HTERT RPE-1 (cell line): ENCODE data around the gene LGI1.

Experiments used
- in situ Hi-C: fragments of 300-500 bp; cut with MboI; formaldehyde crosslinking; loops from 4 replicates; pipeline ENCODE4 v1.14.3; 2020; ENCODE audit warnings: low sequenced_read_pairs

The LGI1 gene

DNA sequence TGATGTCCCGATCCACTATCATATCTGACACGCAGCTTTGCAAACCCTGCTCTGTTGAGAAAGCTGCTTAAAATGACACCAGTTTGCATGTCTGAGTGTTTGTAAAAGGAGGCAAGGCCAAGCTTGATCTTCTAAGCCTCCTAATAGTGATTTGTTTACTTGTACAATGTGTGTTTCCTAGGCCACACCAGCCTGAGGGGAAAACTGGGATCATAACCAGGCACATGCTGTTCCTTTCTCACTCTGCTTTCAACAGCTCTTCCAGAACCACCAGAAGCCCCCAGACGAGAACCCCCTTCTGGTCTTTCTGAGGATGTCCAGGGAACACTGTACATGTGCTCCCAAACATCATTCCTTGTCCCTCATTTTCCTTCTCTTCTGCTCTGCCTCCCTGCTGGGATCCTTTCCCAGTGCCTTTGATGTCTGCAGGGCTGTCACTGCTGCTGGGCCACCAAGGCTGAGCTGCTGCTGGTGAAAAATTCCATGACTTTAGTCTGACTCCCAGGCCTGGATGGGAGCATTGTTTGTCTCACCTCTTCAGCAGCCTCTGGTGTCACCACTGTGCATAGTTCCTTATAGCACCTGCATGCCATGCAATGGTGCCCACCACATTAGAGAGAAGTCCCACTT, 4.0 kb upstream of the LGI1 start:
- in situ Hi-C loops, result no loop called here

DNA sequence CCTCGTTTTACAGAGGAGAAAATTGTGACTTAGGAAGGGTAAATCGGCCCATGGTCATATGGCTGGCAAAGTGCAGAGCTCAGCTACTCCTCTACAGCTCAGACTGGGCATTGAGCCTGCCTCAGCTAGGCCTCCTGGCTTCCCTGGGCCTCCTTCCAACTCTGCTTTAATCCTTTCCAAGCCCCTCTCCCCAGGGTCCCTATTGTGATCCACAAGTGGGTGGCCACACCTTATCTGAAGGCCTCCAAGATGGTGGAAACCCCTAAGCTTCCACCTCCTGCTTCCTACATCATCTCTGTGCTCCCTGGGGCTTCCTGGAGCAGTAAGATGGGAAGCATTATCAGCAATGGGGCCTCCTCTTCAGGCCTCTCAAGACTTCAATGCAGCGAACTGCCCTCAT, 3.0 kb upstream of the LGI1 start:
- in situ Hi-C loops, result no loop called here

- in situ Hi-C loops, result no loop called here
Observed at GRCh38 chr10:93755443-93756116, 2.2 kb upstream of the LGI1 start.

GRCh38 chr10:93756118-93756517, 1.6 kb upstream of the LGI1 start:
- in situ Hi-C loops, result no loop called here

- in situ Hi-C loops, result no loop called here
Observed at GRCh38 chr10:93757136-93757535, 600 bp upstream of the LGI1 start.

DNA sequence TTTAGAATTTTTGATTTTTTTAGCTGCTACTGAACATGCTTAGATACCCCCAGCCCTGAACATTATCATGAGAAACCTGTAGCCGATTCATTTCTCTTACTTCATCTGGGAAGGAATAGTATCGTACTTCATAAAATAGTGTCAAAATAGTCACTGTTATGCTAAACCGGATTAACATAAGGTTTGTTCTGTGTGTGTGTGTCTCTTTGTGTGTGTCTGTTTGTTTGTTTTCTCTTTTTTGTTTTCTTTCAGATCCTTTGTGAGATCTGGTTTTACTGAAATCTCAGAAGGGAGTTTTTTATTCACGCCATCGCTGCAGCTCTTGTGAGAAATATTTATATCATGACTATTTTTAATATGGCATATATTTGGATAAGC, 761 bp downstream of the LGI1 start:
- in situ Hi-C loops, result no loop called here

DNA sequence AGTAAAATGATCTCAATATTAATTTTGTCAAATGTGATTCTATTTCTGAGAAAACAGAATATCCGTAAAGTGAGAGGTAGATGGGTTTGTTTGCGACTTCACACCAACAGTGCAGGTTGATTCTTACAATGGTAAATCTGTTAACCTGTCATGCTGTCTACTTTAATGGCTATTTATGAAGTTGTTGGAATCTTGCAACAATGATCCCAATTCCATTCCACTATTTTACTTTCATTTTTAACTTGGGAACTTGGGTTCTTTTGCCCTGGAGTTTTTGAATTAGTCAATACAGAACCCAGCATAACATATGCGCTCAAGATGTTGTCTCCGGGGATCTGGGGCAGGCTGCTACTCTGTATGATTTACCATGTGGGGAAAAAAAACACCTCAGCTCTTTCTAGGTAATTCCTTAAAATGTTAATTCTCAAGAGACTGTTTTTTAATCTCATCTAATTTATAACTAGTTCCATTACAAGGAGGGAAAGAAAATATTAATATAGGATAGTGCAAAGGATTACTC, 1.2 kb downstream of the LGI1 start:
- in situ Hi-C loops, result no loop called here

- in situ Hi-C loops, result no loop called here
Observed at GRCh38 chr10:93760490-93760889, 2.8 kb downstream of the LGI1 start.

DNA sequence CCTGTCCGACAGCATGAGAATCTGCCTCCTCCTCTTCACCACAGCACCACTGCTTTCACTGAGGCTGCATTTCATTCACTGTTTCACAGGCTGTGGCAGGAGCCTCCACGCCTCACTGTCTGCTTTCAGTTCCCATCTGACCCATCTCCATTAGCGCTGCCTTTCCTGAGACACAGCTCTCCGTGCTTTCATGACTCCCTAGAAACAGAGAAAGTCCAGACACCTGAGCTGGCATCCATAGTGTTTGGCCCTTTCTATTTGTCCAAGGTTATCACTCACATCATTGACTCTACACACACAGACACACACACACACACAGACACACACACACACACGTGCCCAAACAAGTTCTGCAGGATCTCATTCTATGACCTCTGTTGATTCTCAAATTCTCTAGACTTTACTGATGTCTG, 5.2 kb downstream of the LGI1 start:
- in situ Hi-C loops, result no loop called here

- in situ Hi-C loops, result no loop called here
Observed at GRCh38 chr10:93766918-93767317, 9.2 kb downstream of the LGI1 start.

DNA sequence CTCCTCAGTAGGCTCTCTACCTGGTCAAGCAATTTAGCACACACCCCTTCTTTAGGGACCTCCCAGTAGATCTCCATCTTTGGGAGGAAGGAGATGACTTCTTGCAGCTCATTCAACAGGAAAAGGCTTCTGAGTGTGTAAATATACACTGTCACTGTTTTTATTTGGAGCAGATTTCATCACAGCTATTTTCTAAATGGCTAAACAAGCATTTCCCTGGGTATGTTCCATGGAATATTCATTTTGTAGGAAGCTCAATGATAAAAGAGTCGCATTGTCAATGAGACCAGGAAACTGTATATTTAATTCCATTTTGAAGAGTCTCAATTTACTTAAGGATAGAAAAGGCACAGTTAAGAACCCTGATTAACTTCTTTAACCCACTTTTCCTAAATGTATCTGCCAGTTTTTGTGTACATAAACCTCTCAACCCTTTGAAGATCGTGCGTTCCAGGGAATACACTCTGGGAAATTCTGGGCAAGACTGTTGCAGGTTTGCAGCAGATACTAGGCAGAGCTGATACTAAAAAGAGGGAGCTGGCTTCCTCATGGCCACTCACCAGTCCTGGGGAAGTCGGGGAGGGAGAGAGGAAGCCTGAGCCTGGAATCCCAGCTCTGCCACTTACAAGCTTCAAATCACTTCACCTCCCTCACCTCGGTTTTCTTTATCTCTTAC, 10.1 kb downstream of the LGI1 start:
- in situ Hi-C loops, result no loop called here

DNA sequence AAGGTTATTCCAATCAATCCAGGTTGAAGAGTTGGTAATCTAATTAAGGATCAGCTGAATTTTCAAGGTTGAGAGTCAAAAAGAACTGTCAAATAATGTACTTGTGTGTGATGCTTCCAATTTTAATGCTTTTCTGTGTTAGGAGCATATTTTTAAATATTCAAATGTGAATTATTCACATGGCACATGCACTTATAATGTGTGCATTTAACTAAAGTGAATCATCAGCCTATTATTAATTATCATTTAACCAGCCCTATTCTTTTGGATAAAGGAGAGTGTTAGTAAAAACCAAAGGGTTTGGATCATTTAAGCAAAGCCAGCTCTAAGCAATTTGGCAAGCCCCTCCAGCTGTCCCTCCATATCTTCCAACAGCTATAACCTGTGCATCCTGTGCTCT, 11.2 kb downstream of the LGI1 start:
- in situ Hi-C loops, result no loop called here

DNA sequence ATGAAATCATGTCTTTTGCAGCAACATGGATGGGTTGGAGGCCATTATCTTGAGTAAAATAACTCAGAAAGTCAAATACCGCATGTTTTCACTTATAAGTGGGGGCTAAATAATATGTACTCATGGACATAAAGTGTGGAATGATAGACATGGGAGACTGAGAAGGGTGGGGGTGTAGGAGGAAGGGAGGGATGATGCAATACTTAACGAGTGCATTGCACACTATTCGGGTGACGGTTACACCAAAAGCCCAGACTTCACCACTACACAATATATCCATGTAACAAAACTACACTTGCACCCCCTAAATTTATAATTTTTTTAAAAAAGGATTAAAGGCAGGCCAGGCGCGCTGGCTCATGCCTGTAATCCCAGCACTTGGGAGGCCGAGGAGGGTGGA, 13.6 kb downstream of the LGI1 start:
- in situ Hi-C loops, result no loop called here

DNA sequence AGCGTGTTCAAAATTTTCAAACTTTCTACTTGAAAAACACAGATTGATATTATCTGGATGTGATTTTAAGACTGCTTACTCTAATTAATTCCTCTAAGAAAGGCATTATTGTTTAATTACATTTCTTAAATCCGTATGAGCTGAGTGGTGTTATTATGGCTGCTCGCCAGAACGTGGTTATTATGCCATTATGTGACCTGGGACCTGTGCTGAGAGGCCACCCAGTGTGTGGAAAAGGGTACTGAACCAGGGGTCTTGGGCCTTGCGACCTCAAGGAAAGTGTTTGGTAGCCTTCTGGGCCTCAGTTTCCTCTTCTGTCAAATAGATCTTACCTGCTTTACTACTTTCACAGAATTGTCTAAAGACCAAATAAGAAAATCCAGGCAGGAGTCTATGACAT, 15.4 kb downstream of the LGI1 start:
- in situ Hi-C loops, result no loop called here

DNA sequence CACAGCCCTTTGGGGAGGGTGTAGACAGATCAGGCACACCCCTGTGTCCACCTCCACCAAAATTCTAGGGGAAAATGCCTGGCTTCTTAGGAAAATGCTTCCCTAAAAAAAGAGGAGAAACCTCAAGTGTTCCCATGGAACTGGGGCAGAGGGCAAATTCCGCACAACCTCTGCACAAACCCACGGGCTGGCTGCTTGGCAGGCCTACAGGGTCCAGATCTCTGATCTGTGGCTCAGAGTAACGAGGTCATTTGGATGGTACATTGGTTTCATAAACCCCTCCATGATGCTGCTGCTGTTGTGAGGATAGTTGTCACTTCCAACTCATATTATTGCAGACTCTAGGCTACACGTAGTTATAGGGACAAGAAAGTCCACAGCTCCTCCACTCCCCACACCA, 16.0 kb downstream of the LGI1 start:
- in situ Hi-C loops, result no loop called here

DNA sequence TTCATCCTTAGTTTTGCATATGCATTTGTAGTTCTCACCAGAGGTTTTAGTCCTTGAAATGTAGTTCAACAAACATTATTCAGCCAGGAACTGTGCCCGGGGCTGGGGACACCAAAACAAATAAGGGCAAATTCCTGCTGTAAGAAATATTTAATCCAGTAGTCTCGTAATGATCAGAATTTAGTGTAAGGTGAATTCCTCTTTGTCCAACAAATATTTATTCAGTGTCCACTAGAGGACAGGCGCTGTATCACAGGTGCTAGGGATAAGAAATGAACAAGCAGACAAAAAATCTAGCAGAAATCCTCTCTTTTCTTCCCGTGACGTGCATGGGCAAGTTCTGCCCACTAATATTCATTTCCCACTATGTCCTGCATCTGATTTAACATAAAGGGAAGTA, 17.6 kb downstream of the LGI1 start:
- in situ Hi-C loops, result no loop called here

GRCh38 chr10:93777092-93777491, 19.4 kb downstream of the LGI1 start:
- in situ Hi-C loops, result no loop called here

DNA sequence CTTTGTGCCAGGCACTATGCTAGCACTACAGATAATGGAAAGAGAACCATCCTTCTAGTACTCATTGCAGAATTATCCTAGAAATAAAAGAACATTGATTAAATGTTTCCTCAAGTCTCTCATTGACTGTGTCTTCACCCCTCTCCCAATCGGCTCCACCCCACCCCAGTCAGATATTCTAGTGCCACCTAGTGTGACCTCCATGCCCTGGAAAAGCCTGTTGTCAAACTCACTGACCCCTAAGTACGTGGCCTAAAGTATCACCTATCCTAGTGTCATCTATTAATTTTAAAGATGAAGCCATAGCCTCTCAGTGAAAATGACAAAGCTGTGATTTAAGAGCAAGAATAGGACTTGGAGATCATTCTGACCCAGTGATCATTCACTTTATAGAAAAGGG, 26.3 kb downstream of the LGI1 start:
- in situ Hi-C loops, result no loop called here

DNA sequence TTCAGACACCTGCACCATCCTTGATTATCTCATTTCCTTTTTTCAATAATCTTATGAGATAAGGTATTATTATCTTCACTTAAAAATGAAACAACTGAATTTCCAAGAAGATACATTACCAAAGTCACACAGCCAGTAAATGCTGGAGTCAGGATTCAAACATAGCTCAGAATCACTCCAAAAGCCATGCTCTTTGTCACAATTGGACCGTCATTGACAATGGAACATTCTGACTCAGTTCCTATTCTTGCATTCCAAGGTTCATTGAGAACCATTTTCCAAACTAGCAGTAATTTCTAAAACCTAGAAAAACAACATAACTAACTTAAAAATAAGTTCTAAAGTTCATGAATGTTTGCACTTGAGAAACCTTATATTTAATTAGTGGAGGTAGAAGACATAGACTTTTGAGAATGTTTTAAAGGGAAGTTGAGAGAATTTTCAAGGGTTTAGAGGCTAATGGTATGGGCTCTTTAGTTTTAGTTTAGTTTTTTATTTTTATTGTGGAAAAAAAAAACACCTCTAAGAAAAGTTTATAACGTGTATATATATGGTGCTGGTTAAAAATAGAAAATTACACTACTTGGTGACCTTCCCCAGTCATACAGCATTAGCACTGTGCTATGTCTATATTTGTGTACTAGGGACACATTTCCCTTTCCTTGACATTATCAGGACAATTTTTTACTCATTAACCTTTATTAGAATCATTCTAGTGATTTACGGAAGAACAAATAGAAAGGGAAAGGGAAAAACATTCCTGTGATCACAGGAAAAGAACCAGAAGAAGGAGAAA, 30.9 kb downstream of the LGI1 start:
- in situ Hi-C loops, result no loop called here

DNA sequence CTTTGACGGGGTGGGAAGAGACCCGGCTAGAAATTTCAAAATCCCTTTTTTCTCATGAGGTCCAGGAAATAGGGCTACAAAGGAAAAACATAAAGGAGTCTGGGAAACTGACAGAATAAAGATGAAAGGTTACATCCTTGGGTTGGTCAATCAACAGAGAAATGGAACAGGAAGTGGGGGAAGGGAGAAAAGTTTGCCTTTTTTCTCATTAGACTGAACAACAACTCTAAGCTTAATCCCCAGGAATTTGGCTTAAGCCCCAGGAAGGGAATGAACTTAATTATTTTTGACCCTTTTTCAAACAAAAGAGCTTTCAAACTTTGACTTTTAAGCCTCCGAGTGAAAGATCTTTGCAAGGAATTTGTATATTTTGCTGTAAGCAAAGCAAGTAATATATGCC, 32.7 kb downstream of the LGI1 start:
- in situ Hi-C loops, result no loop called here

DNA sequence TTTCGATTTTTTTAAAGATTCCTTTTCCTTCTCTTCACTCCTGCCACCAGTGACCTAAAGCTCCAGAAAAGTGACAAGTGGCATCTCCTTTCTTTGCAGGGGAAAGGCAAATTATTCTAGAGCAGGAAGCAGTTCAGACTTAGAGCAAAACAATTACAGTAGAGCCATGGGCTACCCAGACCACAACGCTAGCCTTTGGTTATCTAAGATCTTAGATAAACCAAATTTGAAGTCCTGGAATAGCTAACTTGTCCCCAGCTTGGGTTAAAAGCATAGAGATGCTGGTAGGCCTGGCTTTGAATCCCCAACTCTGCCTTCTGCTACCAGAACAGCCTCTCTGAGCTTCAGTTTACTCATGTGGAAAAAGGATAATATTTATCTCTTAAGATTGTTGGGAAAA, 38.4 kb downstream of the LGI1 start:
- in situ Hi-C loops, result no loop called here
